Measurements from ENCODE around the gene CAPN9. TPM values are rescaled to one million over a fixed set of nuclear protein-coding genes. Genes with fewer than 3 reads are reported as not detected.

CAPN9 gene
- total RNA-seq, 2 donors from 2014 or later: not detected

DNA sequence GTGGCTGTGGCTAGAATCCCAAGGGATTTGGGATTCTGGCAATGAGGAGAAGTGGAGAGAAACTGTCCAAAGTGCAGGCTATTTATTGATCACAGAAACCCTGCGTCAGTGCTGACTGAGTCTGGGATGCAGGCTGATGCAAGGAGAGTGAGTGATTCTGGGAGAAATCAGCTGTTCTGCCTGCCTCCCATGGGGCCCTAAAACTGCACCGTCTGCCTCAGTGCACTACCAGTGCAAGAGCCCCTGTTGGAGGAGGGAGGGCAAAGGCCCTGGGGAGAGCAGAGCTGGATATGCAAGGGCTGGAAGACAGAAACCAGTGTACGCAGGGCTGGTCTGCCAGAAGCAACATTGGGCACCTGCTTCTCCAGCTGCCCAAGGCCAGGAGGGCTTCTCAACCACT is 78.6 kb downstream of the CAPN9 start:
- Histone ChIP-seq H3K27me3 (no peaks in the 10 kb centered on the region), H3K4me3 (no peak overlapping the region), H3K4me1 (peaks cover 0 to 70% of the 10 kb centered on the region in 2 donors), H3K9me3 (no peaks in the 10 kb centered on the region), H3K27ac (peak overlapping the region; percentile 77 to 90), H3K36me3 (no peaks in the 10 kb centered on the region)
- peak; percentile 52 for DNase-seq (ENCODE audit: low spot score)
- TF ChIP-seq, protein P1, sequence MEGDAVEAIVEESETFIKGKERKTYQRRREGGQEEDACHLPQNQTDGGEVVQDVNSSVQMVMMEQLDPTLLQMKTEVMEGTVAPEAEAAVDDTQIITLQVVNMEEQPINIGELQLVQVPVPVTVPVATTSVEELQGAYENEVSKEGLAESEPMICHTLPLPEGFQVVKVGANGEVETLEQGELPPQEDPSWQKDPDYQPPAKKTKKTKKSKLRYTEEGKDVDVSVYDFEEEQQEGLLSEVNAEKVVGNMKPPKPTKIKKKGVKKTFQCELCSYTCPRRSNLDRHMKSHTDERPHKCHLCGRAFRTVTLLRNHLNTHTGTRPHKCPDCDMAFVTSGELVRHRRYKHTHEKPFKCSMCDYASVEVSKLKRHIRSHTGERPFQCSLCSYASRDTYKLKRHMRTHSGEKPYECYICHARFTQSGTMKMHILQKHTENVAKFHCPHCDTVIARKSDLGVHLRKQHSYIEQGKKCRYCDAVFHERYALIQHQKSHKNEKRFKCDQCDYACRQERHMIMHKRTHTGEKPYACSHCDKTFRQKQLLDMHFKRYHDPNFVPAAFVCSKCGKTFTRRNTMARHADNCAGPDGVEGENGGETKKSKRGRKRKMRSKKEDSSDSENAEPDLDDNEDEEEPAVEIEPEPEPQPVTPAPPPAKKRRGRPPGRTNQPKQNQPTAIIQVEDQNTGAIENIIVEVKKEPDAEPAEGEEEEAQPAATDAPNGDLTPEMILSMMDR (IDR thresholded peaks at IDR 0.05): no peak

DNA sequence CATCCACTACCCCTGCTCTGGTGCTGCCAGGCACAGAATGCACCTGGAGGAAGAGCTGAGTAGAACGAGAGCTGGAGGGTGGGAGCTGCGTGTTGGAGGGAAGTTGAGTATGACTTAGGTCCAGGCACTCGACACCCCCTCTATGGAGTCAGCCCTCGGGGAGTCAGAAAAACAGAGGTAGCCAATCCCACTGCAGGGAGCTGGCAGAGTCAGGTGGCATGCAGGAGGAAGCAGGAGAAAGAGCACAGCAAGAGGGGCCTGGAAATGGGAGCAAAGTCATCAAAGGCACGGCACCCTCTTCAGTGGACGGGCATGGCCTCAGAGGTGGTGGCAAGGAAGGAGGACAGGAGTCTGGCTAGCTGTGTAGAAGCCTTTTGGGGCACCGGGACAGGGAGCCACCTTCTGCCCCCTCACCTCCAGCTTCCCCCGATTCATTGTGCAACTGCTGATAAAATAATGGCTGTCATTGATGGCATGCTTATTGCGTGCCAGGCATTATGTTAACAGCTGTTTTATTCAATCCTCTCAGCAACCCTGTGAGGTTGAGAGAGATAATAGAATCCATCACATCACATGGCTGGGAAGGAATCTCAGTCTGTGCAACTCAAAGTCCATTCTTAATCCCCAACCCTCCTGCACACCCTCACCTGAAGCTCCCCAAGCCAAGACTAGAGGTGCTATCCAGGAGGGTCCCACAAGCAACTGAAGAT is 79.1 kb downstream of the CAPN9 start:
- DNase-seq (ENCODE audit: low spot score): peak; percentile 50
- Histone ChIP-seq H3K27me3 (no peaks in the 10 kb centered on the region), H3K4me1 (peaks cover 0 to 70% of the 10 kb centered on the region in 2 donors), H3K36me3 (no peaks in the 10 kb centered on the region), H3K4me3 (no peak overlapping the region), H3K27ac (peak overlapping the region; percentile 77 to 90), H3K9me3 (no peaks in the 10 kb centered on the region)
- TF ChIP-seq, protein P1 (IDR thresholded peaks at IDR 0.05): no peak

DNA sequence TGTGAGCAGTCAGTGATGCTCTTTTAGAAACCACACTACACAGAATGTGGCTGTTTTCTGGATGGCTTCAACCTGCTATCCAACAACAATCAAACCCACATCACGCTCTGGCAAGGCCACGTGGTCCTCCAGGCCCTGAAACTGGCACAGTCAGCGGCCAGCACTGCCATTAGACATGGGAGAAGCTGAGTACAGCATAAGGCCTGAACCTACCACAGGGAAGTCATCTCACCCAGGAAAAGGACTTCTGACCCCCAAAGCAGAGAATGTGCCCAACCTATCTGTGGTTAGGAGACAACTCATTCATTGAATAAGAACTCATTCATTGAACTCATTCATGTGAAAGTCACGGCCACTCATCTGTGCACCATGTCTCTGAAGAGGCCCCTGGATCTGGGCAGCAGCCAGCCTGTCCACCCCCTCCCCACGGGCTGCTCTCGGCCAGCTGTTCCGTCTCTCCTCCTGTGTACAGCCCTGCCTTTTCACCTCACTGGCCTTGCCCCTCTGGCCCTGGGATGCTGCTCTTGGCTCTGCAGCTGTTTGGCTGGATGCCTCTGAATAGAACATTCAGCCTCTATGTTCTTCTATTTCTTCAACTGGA is 80.0 kb downstream of the CAPN9 start:
- TF ChIP-seq, protein P1 (IDR thresholded peaks at IDR 0.05): no peak
- DNase-seq (ENCODE audit: low spot score): peak; percentile 51
- H3K27me3 ChIP-seq: no peaks in the 10 kb centered on the region
- H3K36me3 ChIP-seq: no peaks in the 10 kb centered on the region
- peak overlapping the region; percentile 77 to 90 for H3K27ac ChIP-seq
- no peak overlapping the region for H3K4me3 ChIP-seq
- H3K4me1 ChIP-seq: peaks cover 0 to 70% of the 10 kb centered on the region in 2 donors
- no peaks in the 10 kb centered on the region for H3K9me3 ChIP-seq

DNA sequence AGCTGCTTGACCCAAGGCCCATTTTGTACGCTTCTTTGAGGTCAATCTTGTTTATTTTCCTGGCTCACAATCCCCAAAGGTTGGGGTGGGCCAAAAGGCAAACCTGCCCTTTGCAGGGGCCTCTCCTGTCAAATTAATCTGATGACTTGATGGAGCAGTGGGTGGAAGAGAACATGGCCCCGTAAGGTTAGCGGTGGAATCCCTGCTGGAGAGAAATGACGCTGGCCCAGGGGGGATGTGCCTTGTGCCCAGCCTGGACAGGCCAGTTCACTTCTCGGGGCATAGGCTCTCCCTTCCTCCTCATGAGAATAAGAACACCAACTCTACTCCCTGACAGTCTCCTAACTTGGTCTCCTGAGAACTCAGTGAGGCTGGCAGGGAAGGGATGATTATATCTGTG is 80.6 kb downstream of the CAPN9 start:
- no peaks in the 10 kb centered on the region for H3K27me3 ChIP-seq
- H3K4me3 ChIP-seq: no peak overlapping the region
- peaks cover 0 to 68% of the 10 kb centered on the region in 2 donors for H3K4me1 ChIP-seq
- peak; percentile 43 for DNase-seq (ENCODE audit: low spot score)
- H3K27ac ChIP-seq: peak overlapping the region; percentile 77 to 90
- H3K36me3 ChIP-seq: no peaks in the 10 kb centered on the region
- TF ChIP-seq, protein P1 (IDR thresholded peaks at IDR 0.05): no peak
- no peaks in the 10 kb centered on the region for H3K9me3 ChIP-seq

DNA sequence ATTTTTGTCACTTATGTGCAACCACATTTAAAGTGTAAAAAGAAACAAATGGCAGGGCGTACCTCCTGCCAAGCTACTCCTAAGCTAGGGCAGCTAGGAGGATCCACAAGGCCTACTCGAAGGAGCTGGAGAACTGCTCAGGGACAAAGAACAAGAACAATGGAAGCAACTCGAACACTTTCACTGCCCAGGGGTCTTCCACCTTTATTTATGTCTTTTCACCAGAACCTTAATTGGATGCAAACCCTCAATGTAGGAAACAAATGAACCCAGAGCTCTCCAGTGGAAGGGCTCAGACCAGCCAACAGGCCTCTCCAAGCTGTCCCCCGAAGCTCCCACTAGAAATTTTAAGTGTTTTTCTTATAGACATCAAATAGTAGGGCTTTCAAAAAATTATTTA is 81.2 kb downstream of the CAPN9 start:
- no peak overlapping the region for H3K4me3 ChIP-seq
- H3K36me3 ChIP-seq: no peaks in the 10 kb centered on the region
- peaks cover 0 to 62% of the 10 kb centered on the region in 2 donors for H3K4me1 ChIP-seq
- H3K27ac ChIP-seq: peak overlapping the region in 1 of 2 donors; percentile 77
- H3K27me3 ChIP-seq: no peaks in the 10 kb centered on the region
- DNase-seq (ENCODE audit: low spot score): peak; percentile 30
- TF ChIP-seq, protein P1 (IDR thresholded peaks at IDR 0.05): no peak
- H3K9me3 ChIP-seq: no peaks in the 10 kb centered on the region
